Stimulated activated CD4-positive, alpha-beta T cell treated with anti-CD3 and anti-CD28 coated beads, Interleukin-15, amount 100 ng/mL, for 48 hours (primary cell): ENCODE results near the gene HEXIM1.
"Not testable (repeated sequence)": the region's sequence is repeated elsewhere in the genome, so short reads cannot be mapped to it uniquely, and the experiment has no call there.

ENCODE experiments used
- DNase-seq, 2 donors: peaks; one replicate each; pipeline ENCODE4 v3.0.0-alpha.2; 2020; ENCODE audit warnings: low read depth in 2 of 2

HEXIM1 gene

DNA sequence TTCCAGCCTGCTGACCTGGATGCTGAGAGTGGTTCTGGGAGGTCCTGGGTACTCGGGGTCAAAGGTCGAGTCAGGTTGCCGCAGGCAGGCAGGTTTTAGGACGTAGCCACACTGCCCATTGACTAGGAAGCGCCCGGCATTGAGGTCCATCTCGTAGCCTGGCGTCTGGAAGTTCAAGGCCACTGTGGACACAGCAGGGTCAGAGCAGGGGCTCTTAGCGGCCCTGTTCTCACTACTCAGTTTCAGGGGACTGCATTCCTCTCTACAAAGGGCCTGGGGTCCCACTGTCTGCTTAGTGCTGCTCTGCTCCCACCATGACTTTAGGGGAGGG is 34.9 kb upstream of the HEXIM1 start:
- DNase-seq: no peak

- no peak for DNase-seq
Observed at GRCh38 chr17:45114117-45114932, 34.0 kb upstream of the HEXIM1 start.

DNA sequence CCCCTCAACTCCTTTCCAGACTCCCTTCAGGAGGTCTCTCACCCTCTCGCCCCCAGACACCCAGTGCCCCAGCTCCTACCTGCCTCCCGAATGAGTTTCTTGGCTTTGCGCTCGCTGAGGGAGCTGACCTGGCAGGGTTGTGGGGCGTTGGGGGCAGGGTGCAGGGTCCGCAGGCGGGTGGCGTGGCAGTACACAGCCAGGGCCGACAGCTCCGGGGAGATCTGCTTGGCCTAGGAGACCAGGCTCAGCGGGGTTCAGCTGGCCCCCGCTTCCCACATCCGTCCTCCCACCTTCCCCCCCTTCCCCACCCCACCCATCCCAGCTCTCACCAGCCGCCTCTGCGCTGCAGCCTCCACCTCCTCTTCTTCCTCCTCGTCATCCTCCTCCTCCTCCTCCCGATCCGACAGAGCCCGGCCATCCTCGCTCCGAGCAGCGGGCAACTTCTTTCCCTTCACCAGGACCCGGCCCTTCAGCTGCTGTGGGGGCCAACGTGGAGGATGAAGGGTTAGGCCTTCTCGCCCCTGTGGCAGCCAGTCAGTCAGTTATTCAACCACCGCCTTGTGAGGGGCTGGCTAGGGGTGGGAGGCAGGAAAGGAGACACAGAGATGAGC is 33.2 kb upstream of the HEXIM1 start:
- DNase-seq: no peak

GRCh38 chr17:45115871-45116270 is 32.4 kb upstream of the HEXIM1 start:
- DNase-seq: no peak

DNA sequence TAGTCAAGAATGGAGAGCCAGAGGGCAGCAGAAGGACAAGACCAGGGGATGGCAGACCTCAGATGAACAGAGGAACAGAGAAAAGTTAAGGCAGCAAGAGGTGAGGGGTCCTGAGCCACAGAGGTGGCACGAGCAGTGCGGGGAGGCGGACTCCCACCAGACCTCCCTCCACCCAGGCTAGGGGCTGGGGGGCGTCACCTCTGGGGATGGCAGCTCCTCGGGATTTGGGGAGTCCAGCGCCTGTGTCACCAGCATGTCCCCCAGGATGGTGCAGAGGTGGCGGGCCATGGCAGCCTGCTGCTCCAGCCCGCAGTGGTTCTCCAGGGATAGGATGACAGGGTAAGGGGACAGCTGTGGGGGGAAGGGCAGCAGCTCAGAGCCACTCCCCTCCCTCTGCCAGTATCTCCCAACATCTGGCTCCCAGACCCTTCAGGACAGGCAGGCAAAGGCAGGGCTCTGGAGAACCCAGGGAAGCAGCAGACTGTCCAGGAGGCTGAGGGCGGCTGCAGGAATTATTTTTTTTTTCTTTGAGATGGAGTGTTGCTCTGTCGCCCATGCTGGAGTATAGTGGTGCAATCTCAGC is 31.8 kb upstream of the HEXIM1 start:
- no peak for DNase-seq

DNA sequence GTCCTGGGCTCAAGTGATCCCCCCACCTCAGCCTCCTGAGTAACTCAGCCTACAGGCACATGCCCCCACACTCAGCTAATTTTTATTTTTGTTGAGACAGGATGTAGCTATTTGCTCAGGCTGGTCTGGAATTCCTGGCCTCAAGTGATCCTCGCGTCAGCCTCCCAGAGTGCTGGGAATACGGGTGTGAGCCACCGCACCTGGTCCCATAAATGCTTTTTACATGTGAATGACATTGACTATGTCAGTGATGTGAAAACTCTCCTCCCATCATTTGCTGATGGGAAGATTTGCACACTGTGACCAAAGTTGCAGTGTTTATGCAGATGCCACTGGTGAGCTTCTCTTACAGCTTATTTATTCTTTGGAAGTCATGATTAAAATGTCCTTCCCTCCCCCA is 30.9 kb upstream of the HEXIM1 start:
- no peak for DNase-seq

GRCh38 chr17:45117848-45118646 is 30.2 kb upstream of the HEXIM1 start:
- no peak for DNase-seq

GRCh38 chr17:45118691-45119090 is 29.6 kb upstream of the HEXIM1 start:
- DNase-seq: no peak

DNA sequence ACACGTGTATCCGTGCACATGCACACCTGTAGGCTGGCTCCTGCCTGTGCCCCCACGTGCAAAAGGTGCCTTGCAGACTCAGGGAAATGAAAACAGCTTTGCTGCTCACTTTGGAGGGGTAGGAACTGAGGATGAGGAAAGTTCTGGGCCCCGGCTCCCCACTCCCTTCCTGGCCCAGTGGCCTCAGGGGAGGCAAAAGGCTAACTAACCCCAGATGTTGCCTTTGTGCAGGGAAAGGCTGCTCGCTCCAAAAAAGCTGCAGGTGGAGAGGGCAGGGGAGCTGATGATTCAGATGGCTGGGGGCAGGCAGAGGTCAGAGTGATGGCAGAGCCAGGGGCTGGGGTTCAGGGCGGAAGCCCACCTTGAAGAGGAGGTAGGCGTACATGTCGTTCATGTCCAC is 28.3 kb upstream of the HEXIM1 start:
- no peak for DNase-seq

- DNase-seq: no peak
Observed at GRCh38 chr17:45120558-45120957, 27.7 kb upstream of the HEXIM1 start.

DNA sequence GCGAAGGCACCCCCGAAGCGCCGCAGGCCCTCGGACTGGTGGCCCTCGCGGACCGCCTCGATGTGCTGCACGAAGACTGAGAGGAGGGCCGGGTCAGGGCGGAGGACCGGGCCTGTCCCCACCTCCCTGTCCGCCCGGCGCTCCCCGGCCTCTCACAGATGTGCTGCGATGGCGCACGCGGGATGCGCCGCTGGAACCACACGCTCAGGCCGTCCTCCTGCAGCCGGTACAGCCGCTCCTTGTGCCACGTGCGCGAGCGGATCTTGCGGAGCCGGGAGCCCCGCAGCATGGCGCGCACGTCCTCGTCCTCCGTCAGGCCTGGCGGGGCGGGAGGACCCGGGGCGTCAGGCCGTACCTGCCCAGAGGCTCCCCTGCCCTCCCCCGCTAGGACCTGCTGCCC is 27.2 kb upstream of the HEXIM1 start:
- DNase-seq: no peak

GRCh38 chr17:45123076-45123770 is 25.1 kb upstream of the HEXIM1 start:
- no peak for DNase-seq

DNA sequence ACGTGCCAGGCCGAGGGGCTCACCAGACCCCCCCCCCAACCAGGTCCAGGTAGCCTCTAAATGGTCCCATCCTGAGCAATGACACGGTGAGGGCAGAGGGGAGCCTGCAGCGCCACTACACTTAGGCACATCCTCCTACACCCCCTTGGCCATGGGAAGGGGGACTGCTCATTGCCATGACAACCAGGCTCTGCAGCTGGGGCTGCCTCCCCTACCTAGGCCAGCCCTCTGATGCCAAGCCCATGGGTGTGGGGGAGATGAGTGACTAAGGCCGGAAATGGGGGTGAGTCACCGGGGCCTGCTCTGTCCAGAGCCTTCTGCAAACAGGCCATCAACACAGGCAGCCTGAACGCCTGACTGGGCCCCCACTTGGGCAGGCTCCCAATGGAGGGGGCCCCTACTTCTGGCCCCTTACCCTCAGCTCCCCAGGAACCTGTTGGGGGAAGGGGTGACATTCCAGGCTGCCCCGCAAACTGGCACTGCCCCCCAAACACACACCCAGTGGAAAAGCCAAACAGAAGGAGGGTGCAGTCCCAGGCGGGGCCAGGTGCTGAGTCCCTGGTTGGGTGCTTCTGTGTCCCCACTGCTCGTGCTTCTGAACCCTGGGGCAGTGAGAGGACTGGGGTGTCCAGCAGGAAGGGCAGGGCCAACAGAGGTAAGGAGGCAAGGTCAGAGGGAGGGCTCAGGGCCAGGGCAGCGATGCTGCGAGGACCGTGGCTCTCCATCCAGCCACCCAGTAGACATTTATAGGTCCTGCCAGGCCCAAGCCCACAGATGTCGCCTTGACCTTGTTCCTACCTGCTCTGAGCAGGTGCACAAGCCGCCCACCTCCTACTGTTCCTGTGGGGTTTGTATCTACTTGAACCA is 24.1 kb upstream of the HEXIM1 start:
- no peak for DNase-seq

DNA sequence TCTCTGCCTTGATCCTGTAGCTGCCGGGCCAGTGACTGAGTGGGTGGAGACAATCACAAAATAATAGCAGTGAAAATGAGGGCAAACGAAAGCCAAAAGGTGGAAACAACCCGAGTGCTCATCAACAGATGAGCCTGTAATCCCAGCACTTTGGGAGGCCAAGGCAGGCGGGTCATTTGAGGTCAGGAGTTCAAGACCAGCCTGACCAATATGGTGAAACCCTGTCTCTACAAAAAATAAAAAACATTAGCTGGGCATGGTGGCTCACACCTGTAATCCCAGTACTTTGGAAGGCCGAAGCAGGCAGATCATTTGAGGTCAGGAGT is 23.5 kb upstream of the HEXIM1 start:
- DNase-seq: not testable (repeated sequence)

GRCh38 chr17:45125509-45125908 is 22.8 kb upstream of the HEXIM1 start:
- DNase-seq: no peak

- no peak for DNase-seq
Observed at GRCh38 chr17:45127207-45127547, 21.1 kb upstream of the HEXIM1 start.

- no peak for DNase-seq
Observed at GRCh38 chr17:45127548-45128300, 20.6 kb upstream of the HEXIM1 start.

DNA sequence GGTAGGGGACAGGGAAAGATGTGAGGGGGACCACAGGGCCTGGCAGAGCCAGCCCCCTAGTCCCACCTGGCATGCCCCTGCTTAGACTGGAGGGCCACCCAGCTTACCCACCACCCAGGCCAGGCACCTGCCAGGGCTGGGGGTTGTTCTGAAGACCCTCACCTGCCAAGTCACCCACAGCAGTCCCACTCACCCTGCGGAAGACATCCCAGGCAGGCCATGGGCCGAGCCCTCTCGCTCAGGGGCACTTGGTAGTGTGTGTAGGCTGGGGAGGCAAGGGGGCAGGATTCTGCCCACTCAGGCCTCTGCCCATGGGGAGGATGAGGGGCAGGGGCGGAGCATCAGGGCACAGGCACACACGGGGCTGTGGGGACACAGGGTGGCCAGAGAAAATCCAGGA is 19.9 kb upstream of the HEXIM1 start:
- no peak for DNase-seq

DNA sequence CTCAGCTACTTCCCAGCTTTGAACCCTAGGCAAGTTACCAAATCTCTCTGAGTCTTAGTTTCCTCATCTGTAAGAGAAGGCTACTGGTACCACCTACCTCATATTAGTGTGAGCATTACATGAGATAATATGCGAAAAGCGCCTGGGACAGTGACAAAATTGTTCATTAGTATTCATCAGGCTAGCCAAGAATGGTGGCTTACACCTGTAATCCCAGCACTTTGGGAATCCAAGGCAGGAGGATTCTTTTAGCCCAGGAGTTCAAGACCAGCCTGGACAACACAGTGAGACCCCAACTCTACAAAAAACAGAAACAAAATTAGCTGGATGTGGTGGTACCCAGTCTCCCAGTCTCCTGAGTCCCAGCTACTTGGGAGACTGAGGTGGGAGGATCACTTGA is 19.3 kb upstream of the HEXIM1 start:
- DNase-seq: no peak

GRCh38 chr17:45129426-45129939 is 18.8 kb upstream of the HEXIM1 start:
- DNase-seq: no peak
